KMS-11 (cell line): ENCODE measurements around the gene TMEM116.

Source experiments
- H2AFZ ChIP-seq: fragments of 200-600 bp; sonication (generic); 2 replicates; pipeline ENCODE4 v1.6.1; 2016; ENCODE audit warnings: antibody characterized with exemption, mixed run types, low read depth
- H3K27ac ChIP-seq: fragments of 200-600 bp; sonication (generic); 2 replicates; pipeline ENCODE4 v1.6.1; 2016; ENCODE audit warnings: mild to moderate bottlenecking, mixed run types
- H3K27me3 ChIP-seq: fragments of 200-600 bp; sonication (generic); 2 replicates; pipeline ENCODE4 v1.6.1; 2017; ENCODE audit warnings: mild to moderate bottlenecking, low read depth, mixed run types, moderate library complexity; ENCODE audit not compliant: insufficient read depth
- H3K36me3 ChIP-seq: fragments of 200-600 bp; sonication (generic); 2 replicates; pipeline ENCODE4 v1.6.1; 2017; ENCODE audit warnings: mild to moderate bottlenecking, mixed run types; ENCODE audit not compliant: insufficient read depth
- H3K4me1 ChIP-seq: fragments of 200-600 bp; sonication (generic); 2 replicates; pipeline ENCODE4 v1.6.1; 2016; ENCODE audit warnings: mild to moderate bottlenecking, low read depth, mixed run types; ENCODE audit not compliant: poor library complexity, severe bottlenecking
- H3K4me2 ChIP-seq: fragments of 200-600 bp; sonication (generic); 2 replicates; pipeline ENCODE4 v1.7.0; 2016; ENCODE audit warnings: mild to moderate bottlenecking, mixed run types
- H3K4me3 ChIP-seq: fragments of 200-600 bp; sonication (generic); IDR thresholded peaks from 2 replicates; pipeline ENCODE4 v1.6.1; 2017; ENCODE audit warnings: low read depth, low read length, mixed read lengths; ENCODE audit not compliant: insufficient read depth
- H3K79me2 ChIP-seq: fragments of 200-600 bp; sonication (generic); 2 replicates; pipeline ENCODE4 v1.6.1; 2016; ENCODE audit warnings: low read depth, mixed run types; ENCODE audit not compliant: insufficient read depth
- H3K9ac ChIP-seq: fragments of 200-600 bp; sonication (generic); 2 replicates; pipeline ENCODE4 v1.6.1; 2016; ENCODE audit warnings: mild to moderate bottlenecking, mixed run types
- H4K20me1 ChIP-seq: fragments of 200-600 bp; sonication (generic); 2 replicates; pipeline ENCODE4 v1.6.1; 2016; ENCODE audit warnings: mild to moderate bottlenecking, mixed run types; ENCODE audit not compliant: insufficient read depth
- TF ChIP-seq, protein P1 (sequence below): fragments of 200-600 bp; sonication (generic); conservative IDR thresholded peaks from 2 replicates; pipeline ENCODE4 v1.6.1; 2017; ENCODE audit warnings: low read depth, mild to moderate bottlenecking, antibody characterized with exemption, low read length, moderate library complexity, mixed read lengths

Gene TMEM116

DNA sequence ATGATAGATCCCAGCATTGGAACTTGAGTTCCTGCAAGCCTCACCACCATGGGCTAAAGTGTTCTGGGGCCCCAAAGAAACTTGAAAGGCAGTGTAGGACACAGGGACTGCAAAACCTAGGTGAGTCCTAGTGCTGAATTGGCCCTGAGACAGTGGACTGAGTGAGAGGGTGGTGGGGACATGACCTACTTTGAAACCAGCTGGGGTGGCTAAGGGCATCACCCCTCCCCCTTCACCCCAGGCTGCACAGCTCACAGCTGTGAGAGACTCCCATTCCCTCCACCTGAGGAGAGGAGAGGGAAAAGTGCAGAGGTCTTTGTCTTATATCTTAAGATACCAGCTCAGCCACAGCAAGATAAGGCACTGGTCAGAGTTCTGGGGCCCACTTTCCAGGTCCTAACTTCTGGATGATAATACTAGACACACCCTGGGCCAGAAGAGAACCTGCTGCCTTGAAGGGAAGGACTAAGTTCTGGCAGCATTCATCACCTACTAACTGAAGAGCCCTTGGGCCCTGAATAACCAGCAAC, 108.5 kb downstream of the TMEM116 start:
- no peak overlapping the region for H3K9ac ChIP-seq
- no peaks in the 10 kb centered on the region for H3K36me3 ChIP-seq
- no peak overlapping the region for H3K4me2 ChIP-seq
- H3K27me3 ChIP-seq: no peaks in the 10 kb centered on the region
- no peak overlapping the region for H3K27ac ChIP-seq
- H3K79me2 ChIP-seq: no peaks in the 10 kb centered on the region
- H4K20me1 ChIP-seq: no peaks in the 10 kb centered on the region
- no peak overlapping the region for H3K4me3 ChIP-seq
- TF ChIP-seq, protein P1, sequence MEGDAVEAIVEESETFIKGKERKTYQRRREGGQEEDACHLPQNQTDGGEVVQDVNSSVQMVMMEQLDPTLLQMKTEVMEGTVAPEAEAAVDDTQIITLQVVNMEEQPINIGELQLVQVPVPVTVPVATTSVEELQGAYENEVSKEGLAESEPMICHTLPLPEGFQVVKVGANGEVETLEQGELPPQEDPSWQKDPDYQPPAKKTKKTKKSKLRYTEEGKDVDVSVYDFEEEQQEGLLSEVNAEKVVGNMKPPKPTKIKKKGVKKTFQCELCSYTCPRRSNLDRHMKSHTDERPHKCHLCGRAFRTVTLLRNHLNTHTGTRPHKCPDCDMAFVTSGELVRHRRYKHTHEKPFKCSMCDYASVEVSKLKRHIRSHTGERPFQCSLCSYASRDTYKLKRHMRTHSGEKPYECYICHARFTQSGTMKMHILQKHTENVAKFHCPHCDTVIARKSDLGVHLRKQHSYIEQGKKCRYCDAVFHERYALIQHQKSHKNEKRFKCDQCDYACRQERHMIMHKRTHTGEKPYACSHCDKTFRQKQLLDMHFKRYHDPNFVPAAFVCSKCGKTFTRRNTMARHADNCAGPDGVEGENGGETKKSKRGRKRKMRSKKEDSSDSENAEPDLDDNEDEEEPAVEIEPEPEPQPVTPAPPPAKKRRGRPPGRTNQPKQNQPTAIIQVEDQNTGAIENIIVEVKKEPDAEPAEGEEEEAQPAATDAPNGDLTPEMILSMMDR: no peak
- no peak overlapping the region for H2AFZ ChIP-seq
- no peaks in the 10 kb centered on the region for H3K4me1 ChIP-seq

DNA sequence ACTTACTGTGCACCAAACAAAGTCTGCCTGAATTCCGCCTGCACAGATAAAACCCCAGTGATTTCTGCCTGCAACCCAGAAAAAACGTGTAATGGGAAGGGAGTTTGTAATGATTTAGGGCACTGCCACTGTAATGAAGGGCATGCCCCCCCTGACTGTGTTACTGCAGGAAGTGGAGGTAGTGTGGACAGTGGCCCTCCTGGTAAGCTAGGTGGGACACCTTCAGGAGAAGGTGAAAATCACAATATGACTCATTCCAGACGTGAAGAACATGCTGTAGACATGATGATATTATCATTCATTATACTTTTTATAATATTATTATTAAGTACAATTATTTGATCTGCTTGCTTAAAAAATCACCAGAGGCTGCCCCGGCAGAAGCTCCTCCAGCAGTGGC, 111.8 kb downstream of the TMEM116 start:
- no peaks in the 10 kb centered on the region for H4K20me1 ChIP-seq
- no peaks in the 10 kb centered on the region for H3K36me3 ChIP-seq
- no peaks in the 10 kb centered on the region for H3K27me3 ChIP-seq
- H3K9ac ChIP-seq: no peak overlapping the region
- no peaks in the 10 kb centered on the region for H3K79me2 ChIP-seq
- no peak overlapping the region for H3K4me3 ChIP-seq
- H3K27ac ChIP-seq: no peak overlapping the region
- H3K4me1 ChIP-seq: no peaks in the 10 kb centered on the region
- no peak overlapping the region for H2AFZ ChIP-seq
- TF ChIP-seq, protein P1: no peak
- H3K4me2 ChIP-seq: no peak overlapping the region

DNA sequence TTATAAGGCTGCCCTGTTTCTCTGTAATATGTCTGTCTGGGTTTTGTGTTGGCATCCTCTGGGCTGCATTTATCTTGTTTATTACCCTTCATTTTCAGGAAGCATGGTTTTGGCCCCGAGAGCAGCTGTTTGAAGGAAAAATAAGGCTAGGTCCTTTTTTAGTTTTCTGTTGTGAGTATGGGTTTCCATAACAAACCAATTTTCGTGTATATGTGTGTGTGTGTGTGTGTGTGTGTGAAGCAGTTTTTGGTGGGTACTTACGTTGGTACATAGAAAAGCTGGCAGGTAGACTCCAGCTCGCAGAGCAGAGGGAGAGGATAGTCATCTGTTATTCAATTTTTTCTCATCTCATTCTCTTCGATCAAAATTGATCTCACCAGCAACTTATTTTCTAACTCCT, 118.4 kb downstream of the TMEM116 start:
- no peaks in the 10 kb centered on the region for H3K36me3 ChIP-seq
- H4K20me1 ChIP-seq: no peaks in the 10 kb centered on the region
- TF ChIP-seq, protein P1: no peak
- H3K4me1 ChIP-seq: no peaks in the 10 kb centered on the region
- H3K79me2 ChIP-seq: no peaks in the 10 kb centered on the region
- H3K4me2 ChIP-seq: no peak overlapping the region
- H2AFZ ChIP-seq: no peak overlapping the region
- H3K27me3 ChIP-seq: no peaks in the 10 kb centered on the region
- no peak overlapping the region for H3K9ac ChIP-seq
- H3K27ac ChIP-seq: no peak overlapping the region
- no peak overlapping the region for H3K4me3 ChIP-seq

DNA sequence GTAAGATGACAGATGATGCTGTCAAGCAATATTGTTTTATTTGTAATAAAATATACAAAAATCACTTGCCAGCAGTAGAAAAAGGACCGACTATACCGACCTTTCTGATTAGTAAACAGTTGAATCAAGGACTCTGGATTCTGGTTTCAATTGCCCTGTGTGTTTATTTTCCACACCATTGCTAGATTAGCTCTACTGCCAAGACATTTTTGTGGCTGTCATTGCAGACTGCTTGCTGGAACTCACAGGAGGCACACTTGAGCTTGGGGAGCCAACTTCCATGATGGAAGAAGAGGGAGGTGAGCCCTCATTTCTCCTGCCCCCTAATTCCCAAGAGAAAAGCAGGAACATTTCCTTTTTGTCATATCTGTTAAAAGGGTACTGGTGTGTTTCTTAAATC, 119.7 kb downstream of the TMEM116 start:
- Histone ChIP-seq H3K9ac (no peak overlapping the region), H2AFZ (no peak overlapping the region), H3K36me3 (no peaks in the 10 kb centered on the region), H3K79me2 (no peaks in the 10 kb centered on the region), H3K4me2 (no peak overlapping the region), H4K20me1 (no peaks in the 10 kb centered on the region), H3K4me3 (no peak overlapping the region), H3K27me3 (no peaks in the 10 kb centered on the region), H3K27ac (no peak overlapping the region), H3K4me1 (no peaks in the 10 kb centered on the region)
- TF ChIP-seq, protein P1: no peak
